ENCODE data around the gene CCDC57.
"Not testable (repeated sequence)": the region's sequence is repeated elsewhere in the genome, so short reads cannot be mapped to it uniquely, and the experiment has no call there.

CCDC57 gene

GRCh38 chr17:82175201-82175600 is 37.4 kb downstream of the CCDC57 start:
- no peak for TF ChIP-seq CTCF (IDR thresholded peaks at IDR 0.05; ENCODE audit: borderline replicate concordance, insufficient read depth, low read depth, low read length)
- H3K4me3 ChIP-seq (ENCODE audit: low read depth, low read length) = no peak overlapping the region

- H3K4me3 ChIP-seq (ENCODE audit: low read depth, low read length) = not testable (repeated sequence)
These were observed 38.4 kb downstream of the CCDC57 start for GRCh38 chr17:82174042-82174857.

- TF ChIP-seq CTCF (IDR thresholded peaks at IDR 0.05; ENCODE audit: borderline replicate concordance, insufficient read depth, low read depth, low read length) = no peak
- no peak overlapping the region for H3K4me3 ChIP-seq (ENCODE audit: low read depth, low read length)
These were observed 39.1 kb downstream of the CCDC57 start for GRCh38 chr17:82173351-82174041.

GRCh38 chr17:82172486-82173160 is 40.0 kb downstream of the CCDC57 start:
- H3K4me3 ChIP-seq (ENCODE audit: low read depth, low read length) = no peak overlapping the region
- no peak for TF ChIP-seq CTCF (IDR thresholded peaks at IDR 0.05; ENCODE audit: borderline replicate concordance, insufficient read depth, low read depth, low read length)

GRCh38 chr17:82171750-82172375 is 40.8 kb downstream of the CCDC57 start:
- H3K4me3 ChIP-seq (ENCODE audit: low read depth, low read length) = no peak overlapping the region
- no peak for TF ChIP-seq CTCF (IDR thresholded peaks at IDR 0.05; ENCODE audit: borderline replicate concordance, insufficient read depth, low read depth, low read length)

GRCh38 chr17:82170412-82170961 is 42.2 kb downstream of the CCDC57 start:
- TF ChIP-seq CTCF (IDR thresholded peaks at IDR 0.05; ENCODE audit: borderline replicate concordance, insufficient read depth, low read depth, low read length) = no peak
- H3K4me3 ChIP-seq (ENCODE audit: low read depth, low read length) = no peak overlapping the region

GRCh38 chr17:82168568-82168967 is 44.1 kb downstream of the CCDC57 start:
- no peak overlapping the region for H3K4me3 ChIP-seq (ENCODE audit: low read depth, low read length)
- TF ChIP-seq CTCF (IDR thresholded peaks at IDR 0.05; ENCODE audit: borderline replicate concordance, insufficient read depth, low read depth, low read length) = no peak

All from GM12875 (cell line).